GM18951 (cell line): Measurements from ENCODE around the gene SOX13.
"Not testable (repeated sequence)": the region's sequence is repeated elsewhere in the genome, so short reads cannot be mapped to it uniquely, and the experiment has no call there.

Experiments used
- POLR2A ChIP-seq: IDR thresholded peaks from 4 replicates; pipeline ENCODE4 v1.6.1; 2011; ENCODE audit warnings: mild to moderate bottlenecking; ENCODE audit not compliant: insufficient read length, insufficient read depth; ENCODE audit errors: extremely low read depth
- in situ Hi-C: fragments of 300-500 bp; cut with MboI; formaldehyde crosslinking; loops from one replicate; pipeline ENCODE4 v1.12.0; 2022; ENCODE audit warnings: low sequenced_read_pairs, mixed read lengths, inconsistent platforms; ENCODE audit not compliant: unreplicated experiment

The SOX13 gene

GRCh38 chr1:204044448-204044847 lies 28.5 kb upstream of the SOX13 start:
- in situ Hi-C loops = no loop called here

GRCh38 chr1:204045430-204045829 lies 27.5 kb upstream of the SOX13 start:
- no peak for TF ChIP-seq POLR2A
- in situ Hi-C loops = no loop called here

More at GRCh38 chr1:204044448-204044847, 28.5 kb upstream of the SOX13 start:
- TF ChIP-seq POLR2A = no peak

- in situ Hi-C loops = no loop called here
- no peak for TF ChIP-seq POLR2A
Measured at GRCh38 chr1:204046346-204046745, 26.6 kb upstream of the SOX13 start.

GRCh38 chr1:204048796-204049195 lies 24.1 kb upstream of the SOX13 start:
- in situ Hi-C loops = not testable (repeated sequence)

GRCh38 chr1:204051258-204051657 lies 21.7 kb upstream of the SOX13 start:
- in situ Hi-C loops = no loop called here
- TF ChIP-seq POLR2A = no peak

GRCh38 chr1:204051718-204052117 lies 21.2 kb upstream of the SOX13 start:
- in situ Hi-C loops = no loop called here
- TF ChIP-seq POLR2A = no peak

GRCh38 chr1:204053893-204054292 lies 19.0 kb upstream of the SOX13 start:
- in situ Hi-C loops = no loop called here
- no peak for TF ChIP-seq POLR2A

- in situ Hi-C loops = no loop called here
Measured at GRCh38 chr1:204059970-204060369, 12.9 kb upstream of the SOX13 start.

GRCh38 chr1:204062106-204062505 lies 10.8 kb upstream of the SOX13 start:
- in situ Hi-C loops = no loop called here
- TF ChIP-seq POLR2A = no peak

More at GRCh38 chr1:204059970-204060369, 12.9 kb upstream of the SOX13 start:
- no peak for TF ChIP-seq POLR2A

GRCh38 chr1:204065174-204065985 lies 7.5 kb upstream of the SOX13 start:
- no peak for TF ChIP-seq POLR2A
- in situ Hi-C loops = no loop called here

GRCh38 chr1:204065986-204066300 lies 7.0 kb upstream of the SOX13 start:
- TF ChIP-seq POLR2A = no peak
- in situ Hi-C loops = no loop called here

- TF ChIP-seq POLR2A = no peak
- in situ Hi-C loops = no loop called here
Measured at GRCh38 chr1:204067935-204068334, 5.0 kb upstream of the SOX13 start.

GRCh38 chr1:204069887-204070286 lies 3.0 kb upstream of the SOX13 start:
- TF ChIP-seq POLR2A = no peak
- in situ Hi-C loops = no loop called here

- in situ Hi-C loops = no loop called here
- no peak for TF ChIP-seq POLR2A
Measured at GRCh38 chr1:204070895-204071294, 2.0 kb upstream of the SOX13 start.
